Measurements from ENCODE around the gene FAM120B.

The FAM120B gene

DNA sequence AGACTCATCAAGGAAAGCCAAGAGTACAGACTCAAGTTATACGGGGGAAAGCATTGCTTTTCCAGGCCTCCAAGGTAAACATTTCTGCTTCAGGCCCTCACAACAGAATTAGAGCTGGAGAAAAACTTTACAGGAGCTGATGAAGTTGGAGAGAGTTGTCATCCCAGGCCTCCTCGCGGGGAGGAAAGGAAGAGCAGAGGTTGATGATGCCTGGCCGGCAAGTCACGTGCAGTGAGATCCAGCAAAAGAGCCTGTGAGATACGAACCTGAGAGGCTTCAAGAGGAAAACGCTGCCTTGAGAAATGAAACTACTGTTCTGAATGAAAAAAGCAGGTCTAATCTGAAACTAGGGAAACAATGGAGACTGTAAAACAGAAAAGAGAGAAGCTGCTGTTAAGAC, 122.9 kb downstream of the FAM120B start:
- peak; percentile 18 for DNase-seq

- no peak for DNase-seq
Measured at GRCh38 chr6:170433163-170434116, 126.9 kb downstream of the FAM120B start.

DNA sequence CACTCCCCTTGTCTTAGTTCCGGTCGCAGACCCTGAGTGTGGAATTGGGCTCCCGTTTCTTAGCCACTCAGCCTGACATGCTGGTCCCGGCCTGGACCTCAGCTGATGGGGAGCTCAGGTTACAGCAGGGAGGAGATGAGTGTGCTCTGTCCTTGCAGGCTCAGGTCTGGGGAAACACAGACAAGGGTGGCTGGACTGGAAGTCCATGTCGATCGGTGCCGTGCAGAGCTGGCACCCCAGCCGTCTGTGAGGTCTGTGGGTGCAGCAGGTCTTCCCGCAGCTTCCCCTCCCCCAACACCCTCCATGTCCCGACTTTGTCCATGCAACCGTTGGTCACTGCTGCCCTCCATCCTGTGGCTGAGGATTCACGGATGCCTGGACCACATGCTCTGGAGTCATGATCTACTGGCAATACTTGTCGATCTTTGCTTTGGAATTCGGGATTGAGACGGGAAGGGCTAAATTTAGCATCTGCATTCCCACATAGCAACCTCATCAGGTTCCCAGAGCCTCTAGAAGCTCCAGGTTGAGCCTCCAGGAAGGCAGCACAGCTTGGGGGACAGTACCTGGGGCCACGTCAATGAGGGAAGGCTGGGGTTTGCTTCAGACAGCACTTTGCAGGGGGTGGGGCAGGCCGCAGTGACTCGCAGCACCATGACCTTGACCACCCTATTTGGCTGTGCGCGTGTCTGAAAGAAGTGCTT, 127.7 kb downstream of the FAM120B start:
- no peak for DNase-seq

DNA sequence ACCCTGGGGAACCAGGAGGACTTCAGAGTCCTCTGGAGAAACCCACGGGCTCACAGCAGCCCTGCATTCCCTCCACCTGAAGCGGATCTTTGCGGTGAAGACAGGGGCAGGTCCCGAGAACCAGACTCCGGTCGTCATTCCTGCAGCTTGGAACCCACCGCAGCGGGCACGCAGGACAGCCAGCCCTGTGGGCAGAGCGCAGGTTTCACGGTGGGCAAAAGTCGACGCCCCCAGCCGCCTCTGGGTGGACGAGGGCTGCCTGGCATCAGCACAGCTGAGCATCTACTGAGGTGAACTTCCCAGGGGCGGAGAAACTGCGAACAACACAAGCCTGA, 128.2 kb downstream of the FAM120B start:
- DNase-seq = no peak

DNA sequence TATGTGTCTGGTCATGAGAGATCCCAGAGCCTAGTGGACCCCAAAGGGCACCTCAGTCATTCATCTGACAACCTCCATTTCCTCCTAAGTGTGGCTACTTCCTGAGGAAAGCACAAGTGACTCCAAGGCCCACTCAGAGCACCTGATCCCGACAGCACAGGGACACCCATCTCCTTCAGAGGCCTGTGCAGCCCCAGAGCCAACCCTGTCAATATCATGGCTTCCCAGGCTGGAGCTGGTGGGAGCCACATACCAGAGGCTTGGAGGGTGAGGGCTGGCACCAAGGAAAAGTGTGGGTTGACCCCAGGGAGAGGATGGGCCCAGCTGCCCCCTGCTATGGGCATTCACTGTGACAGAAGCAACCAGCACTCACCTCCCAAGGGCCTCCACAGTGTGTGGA, 129.2 kb downstream of the FAM120B start:
- no peak for DNase-seq

DNA sequence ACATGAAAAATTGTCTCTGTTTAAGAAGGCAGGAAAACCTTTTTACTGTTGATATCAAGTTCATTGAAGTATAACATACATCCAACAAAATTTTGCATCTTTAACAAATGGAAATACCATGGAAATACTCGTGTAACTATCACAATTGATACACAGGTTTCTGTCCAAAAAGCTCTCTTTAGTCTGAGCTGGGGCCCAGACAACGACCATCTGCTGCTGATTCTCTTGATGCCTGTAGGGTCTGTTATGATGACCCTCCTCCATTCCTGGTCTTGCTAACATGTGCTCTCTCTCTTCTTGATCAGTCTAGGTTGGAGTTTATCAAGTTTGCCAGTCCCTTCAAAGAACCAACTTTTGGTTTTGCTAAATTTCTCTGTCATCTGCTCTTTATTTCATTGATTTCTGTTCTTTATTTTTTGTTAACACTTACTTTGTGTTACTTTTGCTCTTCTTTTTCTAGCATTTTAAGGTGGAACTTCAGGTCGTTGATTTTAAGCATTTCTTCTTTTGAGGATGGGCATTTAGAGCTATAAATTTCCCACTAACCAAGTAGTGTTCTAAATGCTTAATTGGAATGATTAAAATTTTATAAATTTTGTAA, 129.8 kb downstream of the FAM120B start:
- no peak for DNase-seq

DNA sequence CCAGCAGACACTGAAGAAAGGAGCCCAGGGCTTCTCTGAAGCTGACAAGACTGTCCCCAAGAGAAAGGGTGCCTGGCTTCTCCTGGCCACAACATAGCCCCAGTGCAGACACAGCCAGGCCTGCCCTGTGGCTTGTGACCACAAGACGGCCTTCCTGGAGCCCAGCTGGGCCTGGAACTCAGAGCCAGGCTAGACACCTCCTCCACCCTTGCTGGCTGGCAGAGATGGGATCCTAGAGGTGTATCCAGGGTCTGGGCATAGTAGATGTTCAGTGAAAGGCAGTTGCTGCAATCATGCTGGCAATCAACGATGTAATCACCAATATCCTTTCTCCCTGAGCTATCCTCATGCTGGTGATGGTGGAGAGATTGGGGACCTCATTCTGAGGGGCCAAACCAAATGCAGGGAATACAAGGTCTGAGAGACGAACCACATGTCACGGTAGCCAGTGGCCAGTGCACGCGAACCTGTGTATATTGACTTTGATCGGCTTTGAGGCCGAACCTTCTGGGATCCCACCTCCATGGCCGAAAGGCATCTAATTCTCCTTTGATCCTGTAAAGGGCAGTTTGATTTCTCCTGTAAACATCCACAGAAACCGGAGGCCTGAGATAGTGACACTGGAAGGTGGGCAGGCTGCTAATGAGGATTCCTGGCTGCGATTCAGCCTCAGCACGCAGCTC, 131.3 kb downstream of the FAM120B start:
- DNase-seq = no peak

GRCh38 chr6:170438402-170438753, 131.8 kb downstream of the FAM120B start:
- DNase-seq = peak; percentile 98

GRCh38 chr6:170438861-170439260, 132.3 kb downstream of the FAM120B start:
- no peak for DNase-seq

DNA sequence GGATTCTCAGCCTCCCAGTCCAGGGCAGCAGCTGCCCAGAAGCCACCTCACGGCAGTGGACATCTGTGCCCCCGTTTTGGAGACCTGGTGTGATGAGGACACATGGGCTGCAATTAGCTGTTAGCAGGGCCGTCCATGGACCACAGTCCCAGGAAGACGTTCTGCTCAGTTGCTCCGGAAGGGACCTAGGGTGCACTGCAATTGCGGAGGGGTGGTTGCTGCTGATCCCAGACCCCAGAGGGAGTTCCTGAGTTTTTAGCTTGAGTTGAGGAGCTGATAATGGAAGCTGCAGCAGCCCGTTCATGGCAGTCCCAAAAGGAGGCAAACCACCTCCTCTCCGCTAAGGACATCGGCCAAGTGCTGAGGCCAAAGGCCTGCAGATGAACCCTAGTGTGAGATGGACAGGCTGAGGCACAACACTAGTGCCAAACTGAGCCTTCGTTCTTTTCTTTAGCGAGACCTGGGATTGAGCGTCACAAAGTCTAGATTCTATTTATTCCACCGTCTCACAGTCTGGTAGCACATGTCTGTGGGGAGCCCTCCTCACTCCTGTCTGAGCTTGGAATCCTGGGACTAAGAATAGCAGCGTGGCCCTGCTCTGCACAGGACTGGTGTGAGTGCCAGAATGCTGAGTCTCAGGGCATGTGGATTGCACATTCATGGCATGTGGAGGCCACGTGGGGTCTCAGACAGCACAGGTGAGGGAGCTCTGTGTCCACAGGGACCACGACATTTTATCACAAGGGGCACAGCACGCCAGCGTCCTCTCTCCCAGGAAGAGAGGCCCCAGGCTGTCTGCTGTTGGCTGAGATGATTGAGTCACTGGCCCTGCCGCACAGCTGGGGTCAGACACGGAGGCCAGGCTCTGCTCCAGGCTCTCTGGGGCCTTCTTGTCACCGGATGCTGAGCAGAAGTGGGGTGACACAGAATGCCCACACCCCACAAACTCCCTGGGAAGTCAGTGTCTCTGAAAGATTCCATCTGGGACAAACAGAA, 133.1 kb downstream of the FAM120B start:
- peak; percentile 23 for DNase-seq

DNA sequence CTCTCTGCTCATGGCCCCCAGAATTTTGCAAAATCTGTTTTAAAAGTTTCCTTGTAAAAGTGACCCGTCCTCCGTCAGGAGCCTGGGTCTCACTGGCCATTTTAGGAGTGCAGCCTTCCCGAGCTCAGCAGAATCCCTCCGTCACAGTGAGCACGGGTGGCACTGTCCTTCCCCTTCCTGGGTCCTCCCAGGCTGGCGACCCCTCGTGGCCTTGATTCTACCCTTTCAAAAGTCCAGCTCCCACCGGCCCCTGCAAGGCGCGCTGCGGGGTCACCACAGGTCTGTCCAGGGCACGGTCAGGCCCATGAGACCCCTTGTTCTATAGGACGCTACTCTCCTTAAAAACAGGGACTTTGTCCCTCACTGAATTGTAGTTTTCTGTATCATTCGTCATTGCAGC, 133.9 kb downstream of the FAM120B start:
- DNase-seq = no peak

GRCh38 chr6:170441316-170441715, 134.8 kb downstream of the FAM120B start:
- DNase-seq = peak; percentile 14

GRCh38 chr6:170442596-170442995, 136.0 kb downstream of the FAM120B start:
- DNase-seq = no peak

DNA sequence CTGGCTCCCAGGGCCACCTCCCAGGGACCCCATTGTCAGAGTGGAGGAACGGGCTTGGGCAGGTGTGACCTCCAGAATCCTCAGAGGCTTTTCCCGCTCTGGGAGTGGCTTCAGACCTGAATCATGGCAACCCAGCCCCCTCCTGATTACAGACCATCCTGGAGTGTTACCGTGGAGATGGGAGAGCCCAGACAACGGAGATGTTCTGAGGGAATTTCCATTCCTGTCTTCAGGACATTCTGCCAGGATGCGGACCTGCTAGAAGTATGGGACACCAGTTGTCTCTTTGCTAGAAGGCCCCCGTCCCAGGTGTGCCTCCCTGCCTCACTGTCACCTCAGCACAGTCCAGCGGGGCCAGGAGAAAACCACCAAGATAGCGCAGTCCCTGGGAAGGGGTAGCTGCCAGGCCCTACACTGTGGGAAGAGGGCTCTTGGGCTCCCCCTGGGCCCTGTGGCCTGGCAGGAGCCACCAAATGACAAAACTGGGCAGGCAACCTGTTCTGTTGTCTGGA, 136.6 kb downstream of the FAM120B start:
- no peak for DNase-seq

DNA sequence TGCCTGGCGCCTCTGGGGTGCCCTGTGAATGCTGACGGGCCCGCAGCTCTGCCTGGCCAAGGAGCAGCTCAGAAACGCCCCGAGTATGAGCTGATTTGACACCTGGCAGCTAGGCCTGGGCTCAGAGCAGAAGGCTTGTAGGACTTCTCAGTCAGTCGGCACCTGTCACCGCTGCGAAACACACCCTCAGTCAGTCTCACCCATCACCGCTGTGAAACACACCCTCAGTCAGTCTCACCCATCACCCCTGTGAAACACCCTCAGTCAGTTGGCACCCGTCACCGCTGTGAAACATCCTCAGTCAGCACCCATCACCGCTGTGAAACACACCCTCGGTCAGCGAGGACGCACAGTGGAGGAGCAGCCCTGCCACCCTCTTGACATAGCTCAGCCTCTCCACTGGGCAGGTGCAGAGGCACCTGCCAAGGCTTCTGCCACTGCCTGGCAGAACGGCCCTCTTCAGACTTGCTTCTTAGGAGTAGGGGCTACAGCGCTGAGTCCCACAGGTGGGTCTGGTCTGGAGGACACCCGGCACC, 137.6 kb downstream of the FAM120B start:
- no peak for DNase-seq

- no peak for DNase-seq
Measured at GRCh38 chr6:170444811-170445211, 138.3 kb downstream of the FAM120B start.

GRCh38 chr6:170445487-170445886, 138.9 kb downstream of the FAM120B start:
- DNase-seq = no peak

- no peak for DNase-seq
Measured at GRCh38 chr6:170445971-170446370, 139.4 kb downstream of the FAM120B start.

DNA sequence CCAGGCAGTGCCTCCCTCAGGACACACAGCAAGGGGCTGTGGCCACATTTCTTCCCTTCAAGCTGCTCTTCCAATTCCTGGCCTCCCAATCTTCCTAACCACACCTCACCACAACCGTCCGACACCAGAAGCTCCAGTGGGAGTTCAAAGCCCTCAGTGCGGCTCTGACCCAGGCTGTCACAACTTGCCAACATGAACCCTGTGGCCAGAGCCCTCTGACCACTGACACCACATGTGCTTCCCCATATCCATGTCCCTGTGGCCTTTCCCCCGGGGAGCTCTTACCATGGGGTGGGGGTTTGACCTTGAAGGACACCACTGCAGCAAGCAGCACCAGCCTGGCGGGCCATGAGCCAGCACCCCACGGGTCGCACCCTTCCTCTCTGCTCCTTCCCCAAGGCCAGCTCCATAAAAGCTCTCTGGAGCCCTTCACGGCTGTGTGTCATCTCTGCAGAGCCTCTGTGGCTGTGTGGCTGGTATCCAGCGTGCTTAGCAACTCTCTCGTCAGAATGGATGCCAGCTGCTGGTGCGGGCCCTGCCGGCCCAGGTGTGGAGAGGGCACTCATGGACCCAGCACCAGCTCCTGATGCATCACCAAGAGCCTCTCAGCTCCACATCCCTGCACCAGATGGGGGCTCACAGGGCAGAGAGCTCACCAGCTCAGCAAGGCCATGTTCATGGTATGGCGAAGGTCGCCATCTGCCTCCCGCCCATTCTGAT, 140.4 kb downstream of the FAM120B start:
- DNase-seq = no peak

DNA sequence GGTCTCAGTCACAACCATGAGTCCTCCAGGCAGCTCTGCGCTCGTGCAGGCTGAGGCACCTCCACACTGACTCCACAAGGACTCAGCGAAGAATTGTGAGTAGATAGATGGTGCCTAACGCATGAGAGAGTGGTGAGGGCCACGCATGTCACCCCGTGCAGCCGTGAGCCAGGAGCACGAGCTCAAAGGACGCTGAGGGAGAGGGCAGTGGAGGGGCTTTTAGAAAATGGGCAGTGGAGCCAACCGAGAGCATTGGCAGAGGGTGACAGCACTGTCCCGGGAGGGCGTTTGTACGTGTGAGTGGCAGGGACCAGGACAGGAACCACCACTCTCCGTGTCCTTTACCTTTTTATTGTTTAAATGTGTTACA, 141.0 kb downstream of the FAM120B start:
- DNase-seq = no peak

DNA sequence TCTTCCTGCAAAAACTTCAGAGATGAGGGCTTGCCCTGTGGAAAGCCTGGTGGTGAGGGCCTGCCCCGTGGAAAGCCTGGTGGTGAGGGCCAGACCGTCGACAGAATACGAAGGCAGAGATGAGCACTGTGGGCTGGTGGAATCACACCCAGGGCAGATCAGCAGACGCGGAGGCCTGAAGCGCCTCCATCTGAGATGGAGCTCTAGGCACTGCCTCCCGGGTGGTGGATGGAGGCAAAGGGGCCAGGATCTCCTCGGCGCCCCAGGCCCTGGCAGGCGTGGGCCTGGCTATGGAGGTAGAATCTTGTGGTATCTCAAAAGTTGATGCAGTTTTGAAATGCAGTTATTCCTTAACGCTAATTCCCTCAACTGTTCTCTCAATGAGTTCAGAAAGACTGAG, 141.8 kb downstream of the FAM120B start:
- DNase-seq = no peak
